ENCODE measurements around the gene LAMB4. TPM values are rescaled to one million over a fixed set of nuclear protein-coding genes. Genes with fewer than 3 reads are reported as not detected.

LAMB4 gene
- total and polyA plus RNA-seq, 2 of the 8 experiments (the other 6 are each of a cell fraction or from before 2014, with no cell fraction given), result not detected

DNA sequence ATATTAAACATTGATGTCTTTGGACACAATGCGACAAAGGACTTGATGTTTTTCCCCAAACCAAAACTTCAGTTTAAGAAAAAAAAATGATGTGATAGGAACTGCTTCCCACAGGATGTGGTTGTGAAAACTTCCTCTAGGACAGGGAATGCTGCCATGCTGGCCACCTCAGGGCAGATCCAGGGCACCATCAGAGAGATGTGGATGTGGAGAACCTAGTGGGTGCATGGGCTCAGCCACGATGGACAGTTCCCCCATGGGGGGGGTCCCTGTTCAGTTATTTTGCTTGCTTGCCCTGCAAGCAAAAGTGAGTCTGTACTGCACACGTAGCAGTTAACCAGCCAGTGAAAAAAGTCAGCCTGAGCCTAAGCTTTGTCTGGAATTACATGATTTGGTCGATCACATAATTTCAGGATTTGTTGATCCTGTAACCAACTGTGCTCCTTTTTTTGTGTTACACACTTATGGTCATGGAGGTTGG lies 36.3 kb downstream of the LAMB4 start:
- Histone ChIP-seq H3K9me3 (ENCODE audit: insufficient read depth in 2 of 2, low read depth in 1 of 2, low read length in 1 of 2) (no peaks in the 10 kb centered on the region), H3K14ac (ENCODE audit: insufficient read length) (no peak overlapping the region), H3K79me2 (ENCODE audit: control insufficient read depth in 1 of 2, insufficient read depth in 2 of 2, low read length in 2 of 2) (no peaks in the 10 kb centered on the region), H3K56ac (replicated peaks; ENCODE audit: insufficient read length, low read depth, low read length) (no peak overlapping the region), H3K23me2 (ENCODE audit: low read depth, low read length) (no peaks in the 10 kb centered on the region), H2AFZ (ENCODE audit: low read length) (no peak overlapping the region), H2BK12ac (ENCODE audit: low read depth, low read length) (no peak overlapping the region), H4K91ac (replicated peaks; ENCODE audit: insufficient read length, low read length) (no peak overlapping the region), H3K27me3 (replicated peaks in 1 of 4; ENCODE audit: control insufficient read depth in 3 of 4, extremely low read depth in 1 of 4, insufficient read depth in 3 of 4, low read length in 3 of 4) (no peaks in the 10 kb centered on the region), H2BK5ac (ENCODE audit: low read depth, low read length) (no peak overlapping the region), H3K4ac (replicated peaks; ENCODE audit: insufficient read length, low read depth, low read length) (no peak overlapping the region), H3K4me3 (ENCODE audit: extremely low read depth in 1 of 4, insufficient read depth in 2 of 4, low read depth in 3 of 4, low read length in 4 of 4) (no peak overlapping the region), H2BK15ac (ENCODE audit: low read length) (no peak overlapping the region), H2AK5ac (ENCODE audit: low read depth, low read length) (no peak overlapping the region), H4K8ac (ENCODE audit: extremely low read depth, insufficient read depth, low read length) (no peak overlapping the region), H4K5ac (ENCODE audit: insufficient read length, low read depth, low read length) (no peak overlapping the region), H4K20me1 (replicated peaks in 1 of 2; ENCODE audit: control insufficient read depth in 1 of 2, insufficient read depth in 2 of 2, low read length in 2 of 2) (no peaks in the 10 kb centered on the region), H3K4me1 (replicated peaks in 1 of 4; ENCODE audit: control insufficient read depth in 3 of 4, insufficient read depth in 4 of 4, low read length in 3 of 4) (peaks cover 0 to 6% (median 0%) of the 10 kb centered on the region in 4 experiments; a peak in 1 of 7 replicates), H3K4me2 (ENCODE audit: insufficient read depth in 1 of 2, low read depth in 2 of 2, low read length in 2 of 2) (no peak overlapping the region), H3K79me1 (ENCODE audit: low read depth, low read length) (no peaks in the 10 kb centered on the region), H3K18ac (ENCODE audit: extremely low read depth, low read length) (no peak overlapping the region), H3K23ac (ENCODE audit: insufficient read length) (no peak overlapping the region), H3K27ac (ENCODE audit: low read depth, low read length) (no peak overlapping the region), H3K36me3 (ENCODE audit: control insufficient read depth in 2 of 4, insufficient read depth in 4 of 4, low read length in 3 of 4) (no peaks in the 10 kb centered on the region), H3K9ac (replicated peaks in 1 of 4; ENCODE audit: extremely low read depth in 1 of 4, low read depth in 3 of 4, low read length in 3 of 4) (no peak overlapping the region), H2BK20ac (ENCODE audit: low read length) (no peak overlapping the region), H2BK120ac (replicated peaks; ENCODE audit: low read depth, low read length) (no peak overlapping the region)
- ChIA-PET POLR2A (ENCODE audit: partially characterized antibody) (no interaction called here), CTCF (ENCODE audit: partially characterized antibody) (interaction anchor here (1.0 to 1.8 kb wide), 2 partner anchors 10 to 77 kb away, joined by 3 to 5 read pairs; no protein-coding TSS in a partner anchor)
- FAIRE-seq, result no peak
- no peak for DNase-seq (ENCODE audit: low read depth in 1 of 2, low spot score in 2 of 2)
- WGBS, 2 experiments (ENCODE audit: extremely low coverage in 1 of 2, insufficient coverage in 1 of 2, insufficient read length in 1 of 2, insufficient replicate concordance in 2 of 2, low coverage in 1 of 2, low lambda C conversion rate in 2 of 2, missing lambda C conversion rate in 1 of 2), result 90% methylated on average over 4 of the region's 4 CpGs; no CpG with 5 or more reads in 1 of the 2 experiments
- TF ChIP-seq YY1 (IDR thresholded peaks at IDR 0.05; ENCODE audit: low read depth, low read length) (no peak), SUZ12 (IDR thresholded peaks at IDR 0.05; ENCODE audit: low read length) (no peak), BCL11A (IDR thresholded peaks at IDR 0.05; ENCODE audit: low read depth in 2 of 2, low read length in 2 of 2) (no peak), SP1 (IDR thresholded peaks at IDR 0.05; ENCODE audit: low read depth, low read length) (no peak), SP2 (IDR thresholded peaks at IDR 0.05; ENCODE audit: low read length) (no peak), POLR2AphosphoS5 (IDR thresholded peaks at IDR 0.05; ENCODE audit: low read depth, low read length) (no peak), KDM5A (IDR thresholded peaks at IDR 0.05; ENCODE audit: low read length) (no peak), CBX8 (IDR thresholded peaks at IDR 0.05; ENCODE audit: borderline replicate concordance, low read depth, low read length) (no peak), PHF8 (conservative IDR thresholded peaks at IDR 0.05; ENCODE audit: low read depth, low read length) (no peak), RNF2 (IDR thresholded peaks at IDR 0.05; ENCODE audit: borderline replicate concordance, low read depth, low read length, missing control alignments, poor library complexity, severe bottlenecking) (no peak)
- TF ChIP-seq, protein P1, sequence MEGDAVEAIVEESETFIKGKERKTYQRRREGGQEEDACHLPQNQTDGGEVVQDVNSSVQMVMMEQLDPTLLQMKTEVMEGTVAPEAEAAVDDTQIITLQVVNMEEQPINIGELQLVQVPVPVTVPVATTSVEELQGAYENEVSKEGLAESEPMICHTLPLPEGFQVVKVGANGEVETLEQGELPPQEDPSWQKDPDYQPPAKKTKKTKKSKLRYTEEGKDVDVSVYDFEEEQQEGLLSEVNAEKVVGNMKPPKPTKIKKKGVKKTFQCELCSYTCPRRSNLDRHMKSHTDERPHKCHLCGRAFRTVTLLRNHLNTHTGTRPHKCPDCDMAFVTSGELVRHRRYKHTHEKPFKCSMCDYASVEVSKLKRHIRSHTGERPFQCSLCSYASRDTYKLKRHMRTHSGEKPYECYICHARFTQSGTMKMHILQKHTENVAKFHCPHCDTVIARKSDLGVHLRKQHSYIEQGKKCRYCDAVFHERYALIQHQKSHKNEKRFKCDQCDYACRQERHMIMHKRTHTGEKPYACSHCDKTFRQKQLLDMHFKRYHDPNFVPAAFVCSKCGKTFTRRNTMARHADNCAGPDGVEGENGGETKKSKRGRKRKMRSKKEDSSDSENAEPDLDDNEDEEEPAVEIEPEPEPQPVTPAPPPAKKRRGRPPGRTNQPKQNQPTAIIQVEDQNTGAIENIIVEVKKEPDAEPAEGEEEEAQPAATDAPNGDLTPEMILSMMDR (IDR thresholded peaks at IDR 0.05; ENCODE audit: control extremely low read depth in 1 of 3, insufficient read depth in 1 of 3, low read depth in 1 of 3, low read length in 3 of 3), result no peak

Data from H1 (cell line).